Breast epithelium (tissue), 3 donors: Measurements from ENCODE around the gene FABP1.

ENCODE experiments used
- CTCF ChIP-seq, 3 donors: fragments of 450-650 bp; IDR thresholded peaks; one replicate each; pipeline ENCODE4 v1.5.1; 2016 to 2017; ENCODE audit warnings: antibody characterized with exemption in 3 of 3, mild to moderate bottlenecking in 3 of 3, moderate library complexity in 3 of 3
- POLR2AphosphoS5 ChIP-seq, 3 donors: sonication (generic); formaldehyde crosslinking; IDR thresholded peaks; one replicate each; pipeline ENCODE4 v1.6.1; 2017; ENCODE audit warnings: antibody characterized with exemption in 3 of 3

GRCh38 chr2:88074150-88074549, 53.7 kb downstream of the FABP1 start:
- no peak for TF ChIP-seq CTCF (IDR thresholded peaks at IDR 0.05)
- no peak for TF ChIP-seq POLR2AphosphoS5 (IDR thresholded peaks at IDR 0.05)
